ENCODE data around the gene LPIN1. TPM values are rescaled to one million over a fixed set of nuclear protein-coding genes. Genes with fewer than 3 reads are reported as not detected.

Gene LPIN1
- total and polyA plus RNA-seq, 2 of the 8 experiments (the other 6 are each of a cell fraction or from before 2014, with no cell fraction given): 4.3 to 9.8 TPM

GRCh38 chr2:11764359-11764758 lies 17.9 kb downstream of the LPIN1 start:
- CTCF ChIA-PET (ENCODE audit: partially characterized antibody): interaction anchor here (0.7 to 2.7 kb wide), 7 partner anchors 17 to 84 kb away, joined by 3 to 8 read pairs (median 4); no protein-coding TSS in a partner anchor
- POLR2A ChIA-PET (ENCODE audit: partially characterized antibody): no interaction called here
- Histone ChIP-seq H2AFZ (ENCODE audit: low read length) (no peak overlapping the region), H2BK20ac (ENCODE audit: low read length) (no peak overlapping the region), H3K56ac (replicated peaks; ENCODE audit: insufficient read length, low read depth, low read length) (no peak overlapping the region), H3K79me1 (ENCODE audit: low read depth, low read length) (no peaks in the 10 kb centered on the region; the same call in 1 of the 2 replicates), H3K23ac (ENCODE audit: insufficient read length) (no peak overlapping the region), H3K9ac (replicated peaks in 1 of 4; ENCODE audit: extremely low read depth in 1 of 4, low read depth in 3 of 4, low read length in 3 of 4) (no peak overlapping the region), H2BK5ac (ENCODE audit: low read depth, low read length) (no peak overlapping the region), H3K79me2 (ENCODE audit: control insufficient read depth in 1 of 2, insufficient read depth in 2 of 2, low read length in 2 of 2) (no peaks in the 10 kb centered on the region), H3K18ac (ENCODE audit: extremely low read depth, low read length) (no peak overlapping the region), H2AK5ac (ENCODE audit: low read depth, low read length) (no peak overlapping the region), H4K5ac (ENCODE audit: insufficient read length, low read depth, low read length) (no peak overlapping the region), H4K20me1 (replicated peaks in 1 of 2; ENCODE audit: control insufficient read depth in 1 of 2, insufficient read depth in 2 of 2, low read length in 2 of 2) (no peaks in the 10 kb centered on the region), H3K23me2 (ENCODE audit: low read depth, low read length) (no peaks in the 10 kb centered on the region), H3K27me3 (replicated peaks in 1 of 4; ENCODE audit: control insufficient read depth in 3 of 4, extremely low read depth in 1 of 4, insufficient read depth in 3 of 4, low read length in 3 of 4) (no peaks in the 10 kb centered on the region), H2BK120ac (replicated peaks; ENCODE audit: low read depth, low read length) (no peak overlapping the region), H3K36me3 (ENCODE audit: control insufficient read depth in 2 of 4, insufficient read depth in 4 of 4, low read length in 3 of 4) (peaks cover 0 to 17% (median 2%) of the 10 kb centered on the region in 4 experiments; a peak in 2 of 8 replicates), H3K14ac (ENCODE audit: insufficient read length) (no peak overlapping the region), H2BK12ac (ENCODE audit: low read depth, low read length) (no peak overlapping the region), H3K4me1 (replicated peaks in 1 of 4; ENCODE audit: control insufficient read depth in 3 of 4, insufficient read depth in 4 of 4, low read length in 3 of 4) (no peaks in the 10 kb centered on the region), H4K91ac (replicated peaks; ENCODE audit: insufficient read length, low read length) (no peak overlapping the region), H2BK15ac (ENCODE audit: low read length) (no peak overlapping the region), H3K9me3 (ENCODE audit: insufficient read depth in 2 of 2, low read depth in 1 of 2, low read length in 1 of 2) (peaks cover 0 to 5% of the 10 kb centered on the region in 2 experiments; a peak in 1 of 4 replicates), H3K27ac (ENCODE audit: low read depth, low read length) (no peak overlapping the region), H4K8ac (ENCODE audit: extremely low read depth, insufficient read depth, low read length) (no peak overlapping the region; the same call in 1 of the 2 replicates), H3K4ac (replicated peaks; ENCODE audit: insufficient read length, low read depth, low read length) (no peak overlapping the region), H3K4me2 (ENCODE audit: insufficient read depth in 1 of 2, low read depth in 2 of 2, low read length in 2 of 2) (no peak overlapping the region), H3K4me3 (ENCODE audit: extremely low read depth in 1 of 4, insufficient read depth in 2 of 4, low read depth in 3 of 4, low read length in 4 of 4) (no peak overlapping the region)
- 92% methylated on average over 4 of the region's 4 CpGs; no CpG with 5 or more reads in 1 of the 2 experiments for WGBS, 2 experiments (ENCODE audit: extremely low coverage in 1 of 2, insufficient coverage in 1 of 2, insufficient read length in 1 of 2, insufficient replicate concordance in 2 of 2, low coverage in 1 of 2, low lambda C conversion rate in 2 of 2, missing lambda C conversion rate in 1 of 2)
- TF ChIP-seq POLR2AphosphoS5 (IDR thresholded peaks at IDR 0.05; ENCODE audit: low read depth, low read length): no peak
- no peak for TF ChIP-seq E2F6 (IDR thresholded peaks at IDR 0.05)
- no peak for TF ChIP-seq KDM1A (IDR thresholded peaks at IDR 0.05; ENCODE audit: borderline replicate concordance, low read length)
- no peak for TF ChIP-seq SP4 (IDR thresholded peaks at IDR 0.05; ENCODE audit: low read length)
- TF ChIP-seq NRF1 (IDR thresholded peaks at IDR 0.05; ENCODE audit: low read depth, low read length): no peak
- TF ChIP-seq, protein P1, sequence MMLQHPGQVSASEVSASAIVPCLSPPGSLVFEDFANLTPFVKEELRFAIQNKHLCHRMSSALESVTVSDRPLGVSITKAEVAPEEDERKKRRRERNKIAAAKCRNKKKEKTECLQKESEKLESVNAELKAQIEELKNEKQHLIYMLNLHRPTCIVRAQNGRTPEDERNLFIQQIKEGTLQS (IDR thresholded peaks at IDR 0.05; ENCODE audit: insufficient read depth, low read depth, low read length): no peak
- FAIRE-seq (no peak), DNase-seq (ENCODE audit: low read depth in 1 of 2, low spot score in 2 of 2) (no peak)

Data from H1 (cell line).